Measurements from ENCODE around the gene IGSF3.
"Not testable (repeated sequence)": the region's sequence is repeated elsewhere in the genome, so short reads cannot be mapped to it uniquely, and the experiment has no call there.

The IGSF3 gene

DNA sequence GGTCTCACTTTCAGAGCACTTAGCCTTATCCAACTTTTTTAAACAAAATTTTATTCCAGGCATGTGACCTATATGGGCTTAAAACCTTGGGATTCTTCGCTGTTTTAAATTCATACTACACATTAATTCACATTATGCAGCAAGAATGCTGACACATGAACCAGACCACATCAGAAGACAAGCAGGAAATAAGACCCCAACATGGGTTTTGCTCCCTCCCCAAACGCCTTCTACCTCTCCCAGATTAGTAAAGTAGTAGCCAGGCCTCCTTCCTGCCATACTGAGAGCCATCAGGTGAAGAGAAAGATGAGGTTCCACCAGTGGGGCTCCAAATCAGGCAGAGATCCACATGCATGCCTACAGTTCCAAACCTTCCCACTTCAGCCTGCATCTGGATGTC is 3.7 kb downstream of the IGSF3 start:
- no peak for DNase-seq (ENCODE audit: low read depth)

DNA sequence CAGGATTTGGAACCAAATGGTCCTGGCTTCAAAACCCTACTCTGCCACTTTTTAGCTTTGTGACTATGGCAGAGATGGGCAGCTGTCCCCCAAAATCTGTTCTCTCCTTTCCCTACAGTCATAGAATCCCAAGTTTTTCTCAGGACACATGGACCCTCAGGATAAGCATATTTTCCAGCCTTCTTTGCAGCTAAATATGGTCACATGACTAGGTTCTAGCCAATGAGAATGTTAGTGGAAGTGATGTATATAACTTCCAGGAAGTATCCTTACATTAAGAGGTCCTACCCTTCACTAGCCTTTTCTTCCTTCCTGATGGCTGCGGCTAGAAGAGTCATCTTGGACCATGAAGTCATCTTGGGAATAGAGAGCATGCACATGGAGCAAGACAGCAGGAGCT is 5.9 kb downstream of the IGSF3 start:
- no peak for DNase-seq (ENCODE audit: low read depth)

DNA sequence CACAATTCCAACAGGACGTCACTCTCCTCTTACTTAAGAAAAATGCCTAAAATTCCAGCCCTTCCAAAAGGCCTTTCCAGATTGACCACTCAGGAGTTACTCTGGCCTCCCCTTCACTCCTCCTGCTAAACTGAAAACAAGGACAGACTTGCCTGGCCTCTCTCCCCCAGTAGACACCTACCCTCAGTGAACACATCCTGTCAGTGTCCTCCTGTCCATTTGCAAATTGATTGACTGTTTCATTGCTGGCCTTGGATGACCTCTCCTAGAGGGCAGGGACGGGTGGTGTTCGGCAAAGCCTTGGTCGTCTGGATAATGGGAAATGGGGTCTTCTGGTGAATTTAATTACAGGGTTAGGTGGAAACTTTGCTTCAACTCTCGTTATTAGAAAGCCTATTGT is 8.9 kb downstream of the IGSF3 start:
- DNase-seq (ENCODE audit: low read depth) = not testable (repeated sequence)

DNA sequence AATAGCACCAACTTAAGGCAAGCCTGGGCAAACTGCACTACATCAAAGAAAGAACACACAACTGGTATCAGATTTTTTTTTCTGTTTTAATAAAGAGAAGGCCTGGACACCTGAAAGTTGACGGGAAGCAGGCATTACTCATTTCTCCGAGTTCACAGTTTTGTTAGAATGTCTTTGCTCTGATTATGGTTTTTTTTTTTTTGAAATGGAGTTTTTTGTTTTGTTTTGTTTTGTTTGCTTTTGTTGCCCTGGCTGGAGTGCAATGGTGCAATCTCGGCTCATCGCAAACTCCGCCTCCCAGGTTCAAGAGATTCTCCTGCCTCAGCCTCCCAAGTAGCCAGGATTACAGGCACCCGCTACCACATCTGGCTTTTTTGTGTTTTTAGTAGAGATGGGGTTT is 9.7 kb downstream of the IGSF3 start:
- DNase-seq (ENCODE audit: low read depth) = not testable (repeated sequence)

DNA sequence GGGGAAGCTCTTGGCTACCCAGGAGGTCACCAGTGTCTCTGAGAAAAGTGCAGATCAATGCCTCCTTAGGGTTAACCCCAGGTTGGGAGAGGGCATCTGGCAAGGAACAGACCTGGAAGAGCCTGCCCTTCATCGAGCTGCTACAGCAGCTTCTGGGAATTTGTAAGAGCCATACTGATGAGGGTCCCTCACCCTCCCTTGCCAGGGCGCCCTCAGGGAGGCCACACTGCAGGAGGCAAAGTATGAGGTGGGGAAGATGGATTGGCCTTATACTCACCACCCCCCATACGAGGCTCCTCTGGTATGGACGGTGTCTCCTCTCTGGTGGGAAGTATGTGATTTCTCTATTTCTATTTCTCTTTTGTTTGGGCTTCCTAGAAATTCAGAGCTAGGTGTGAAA is 13.2 kb downstream of the IGSF3 start:
- no peak for DNase-seq (ENCODE audit: low read depth)

DNA sequence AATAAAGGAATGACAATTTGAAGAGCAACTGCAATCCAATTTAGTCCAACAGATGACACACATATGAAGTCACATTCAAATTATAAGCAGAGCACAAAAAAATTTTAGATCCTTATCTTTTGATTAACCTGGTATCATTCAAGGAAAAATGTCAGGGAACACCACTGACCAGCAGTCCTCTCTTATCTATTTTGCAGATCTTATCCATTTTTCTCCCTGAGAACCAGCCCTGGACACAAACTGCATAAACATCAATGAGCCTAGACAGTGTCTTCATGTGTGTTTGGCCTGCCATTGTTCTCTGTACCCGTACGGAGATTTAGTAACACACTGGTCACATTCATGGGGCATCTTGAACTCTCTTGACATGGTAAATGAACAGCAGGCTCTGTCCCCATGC is 14.9 kb downstream of the IGSF3 start:
- not testable (repeated sequence) for DNase-seq (ENCODE audit: low read depth)

DNA sequence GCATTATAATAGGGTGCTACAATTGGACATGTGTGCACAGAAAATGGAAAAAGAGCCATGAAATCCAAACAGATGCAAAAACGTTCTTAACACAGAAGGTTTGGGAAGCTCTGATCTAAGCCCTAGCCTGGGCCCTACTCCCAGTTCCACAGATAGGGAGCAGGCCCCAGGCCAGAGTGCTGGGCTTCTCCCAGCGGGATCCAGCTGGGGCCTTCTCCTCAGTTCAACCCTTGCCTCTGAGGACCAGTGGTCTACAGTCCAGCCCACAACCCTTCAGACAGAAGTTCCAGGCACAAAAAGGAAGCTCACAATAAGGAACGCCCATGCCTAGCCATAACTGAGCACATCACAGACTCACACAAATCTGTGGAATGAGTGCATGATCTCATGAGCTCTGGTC is 16.8 kb downstream of the IGSF3 start:
- not testable (repeated sequence) for DNase-seq (ENCODE audit: low read depth)

DNA sequence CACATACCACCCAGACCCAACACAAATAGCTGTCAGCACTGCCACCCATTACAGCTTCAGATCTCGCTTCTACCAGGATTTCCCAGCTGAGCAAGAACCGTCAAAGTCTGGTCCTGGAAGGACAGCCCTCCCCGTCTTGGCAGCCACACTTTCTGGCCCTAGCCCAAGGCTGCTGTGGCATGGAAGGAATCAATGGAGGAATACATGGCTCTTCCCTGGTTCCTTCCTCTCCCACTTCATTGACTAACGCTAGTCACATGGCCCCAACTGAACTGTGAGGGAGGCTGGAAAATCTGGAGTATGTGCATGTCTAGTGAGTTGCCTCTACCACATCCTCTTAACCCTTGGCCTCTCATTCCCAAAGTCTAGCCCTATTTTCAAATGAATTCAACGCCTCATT is 18.5 kb downstream of the IGSF3 start:
- DNase-seq (ENCODE audit: low read depth) = not testable (repeated sequence)

DNA sequence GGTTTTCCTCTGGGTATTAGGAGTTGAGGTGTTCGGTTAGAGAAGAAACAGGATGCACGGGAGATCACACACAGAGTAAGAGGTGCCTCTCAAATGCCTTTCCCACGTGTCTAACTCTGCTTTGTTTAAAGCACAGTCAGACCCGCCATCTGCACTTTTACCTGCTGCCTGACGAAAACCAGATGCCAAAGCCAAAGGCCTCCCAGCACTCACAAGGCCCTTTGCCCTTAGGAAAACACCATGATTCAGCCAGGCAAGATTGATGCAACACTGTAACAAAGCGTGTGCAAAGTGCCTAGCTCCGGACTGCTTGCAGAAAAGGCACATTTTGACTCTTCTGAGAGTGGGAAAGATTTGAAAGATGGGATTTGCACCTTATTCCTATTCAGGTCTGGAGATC is 19.2 kb downstream of the IGSF3 start:
- not testable (repeated sequence) for DNase-seq (ENCODE audit: low read depth)

DNA sequence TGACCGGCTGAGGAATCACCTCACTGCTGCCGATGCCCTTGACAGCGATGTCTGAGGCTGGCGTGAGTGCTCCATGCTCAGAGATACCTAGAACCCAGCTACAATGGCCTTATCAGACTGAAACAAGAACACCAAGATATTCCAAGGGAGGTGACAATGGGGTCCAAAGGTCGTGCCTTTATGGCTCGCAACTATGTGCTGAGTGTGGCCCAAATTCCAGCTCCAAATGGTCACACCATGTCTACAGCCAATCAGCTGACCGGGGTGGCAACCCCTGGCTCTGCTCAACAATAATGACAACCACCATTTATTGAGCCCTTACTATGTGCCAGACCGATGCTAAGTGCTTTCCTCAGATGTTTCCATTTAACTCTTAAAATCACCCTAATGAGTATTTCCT is 20.3 kb downstream of the IGSF3 start:
- not testable (repeated sequence) for DNase-seq (ENCODE audit: low read depth)

DNA sequence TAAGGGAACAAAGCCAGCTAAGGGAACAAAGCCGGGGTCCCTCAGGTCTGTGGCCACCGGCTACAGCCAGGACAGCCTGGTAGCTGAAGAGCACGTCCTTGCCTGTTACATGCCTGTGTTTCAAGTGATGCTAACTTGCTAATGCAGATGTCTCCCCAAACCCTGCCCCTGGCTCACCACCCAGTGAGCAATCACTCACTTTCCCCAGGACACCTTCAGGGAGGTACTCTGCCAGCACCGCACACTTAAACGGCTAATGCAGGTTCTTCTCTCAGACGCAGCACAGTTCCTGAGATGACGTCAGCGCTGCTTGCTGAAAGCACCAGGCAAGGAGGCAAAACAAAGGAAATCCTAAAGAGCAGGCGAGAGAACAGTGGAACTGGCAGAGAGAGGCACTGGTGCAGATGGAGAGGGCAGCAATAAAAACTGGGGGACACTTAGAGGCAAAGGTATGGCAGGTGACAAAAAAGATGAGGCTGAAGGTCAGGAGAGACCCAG is 20.8 kb downstream of the IGSF3 start:
- not testable (repeated sequence) for DNase-seq (ENCODE audit: low read depth)

DNA sequence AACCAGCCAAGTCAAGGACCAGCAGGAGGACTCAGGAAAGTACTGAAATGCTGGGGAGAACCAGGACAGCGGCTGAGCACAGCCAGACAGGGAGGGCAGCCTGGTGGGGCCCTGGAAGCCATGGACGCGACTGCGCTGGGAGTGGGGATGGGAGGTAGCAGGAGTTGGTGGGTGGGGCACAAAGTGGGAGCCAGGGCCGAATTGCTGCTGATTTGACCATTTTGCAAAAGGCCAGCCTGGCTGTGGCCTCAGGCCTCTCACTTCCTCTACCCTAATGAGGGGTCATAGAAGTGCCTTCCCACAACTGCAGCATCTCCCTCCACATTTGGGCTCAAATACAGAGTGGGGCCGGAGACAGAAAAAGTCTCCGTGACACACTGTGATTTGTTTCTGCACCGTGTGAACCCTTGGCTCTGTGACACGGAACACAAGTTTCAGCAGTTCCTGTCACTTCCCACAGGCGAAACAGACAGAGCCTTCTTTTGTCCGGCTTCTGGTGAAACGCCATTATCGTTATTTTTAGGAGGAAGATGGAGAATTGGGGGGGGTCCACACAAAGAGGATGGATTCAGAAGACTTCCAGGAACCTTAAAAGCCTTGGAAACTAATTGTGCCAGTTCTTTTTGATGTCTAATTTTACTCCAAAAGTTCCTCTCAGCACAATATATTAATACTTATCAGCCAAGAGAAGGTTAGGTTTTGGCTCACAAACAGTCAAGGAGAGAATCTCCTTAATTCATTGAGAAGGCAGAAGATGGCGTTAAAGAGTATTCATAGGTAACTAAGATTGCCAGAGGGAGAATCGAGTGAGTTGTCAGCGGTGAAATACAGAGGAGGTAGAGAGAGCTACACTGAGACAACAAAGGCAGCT is 21.5 kb downstream of the IGSF3 start:
- not testable (repeated sequence) for DNase-seq (ENCODE audit: low read depth)

DNA sequence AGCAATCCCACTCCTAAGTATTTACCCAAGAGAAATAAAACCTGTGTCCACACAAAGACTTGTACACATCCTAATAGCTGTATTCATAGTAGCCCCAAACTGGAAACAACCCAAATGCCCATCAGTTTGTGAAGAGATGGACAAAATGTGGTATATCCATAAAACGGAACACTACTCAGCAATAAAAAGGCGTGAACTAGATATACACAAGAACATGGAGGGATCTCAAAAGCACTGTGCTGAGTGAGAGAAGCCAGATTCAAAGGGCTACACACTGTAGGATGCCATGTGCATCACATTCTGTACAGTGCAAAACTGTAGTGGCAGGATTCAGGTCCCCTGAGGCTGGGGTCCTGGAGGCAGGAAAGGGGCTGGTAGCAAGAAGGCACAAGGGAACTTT is 22.5 kb downstream of the IGSF3 start:
- not testable (repeated sequence) for DNase-seq (ENCODE audit: low read depth)

DNA sequence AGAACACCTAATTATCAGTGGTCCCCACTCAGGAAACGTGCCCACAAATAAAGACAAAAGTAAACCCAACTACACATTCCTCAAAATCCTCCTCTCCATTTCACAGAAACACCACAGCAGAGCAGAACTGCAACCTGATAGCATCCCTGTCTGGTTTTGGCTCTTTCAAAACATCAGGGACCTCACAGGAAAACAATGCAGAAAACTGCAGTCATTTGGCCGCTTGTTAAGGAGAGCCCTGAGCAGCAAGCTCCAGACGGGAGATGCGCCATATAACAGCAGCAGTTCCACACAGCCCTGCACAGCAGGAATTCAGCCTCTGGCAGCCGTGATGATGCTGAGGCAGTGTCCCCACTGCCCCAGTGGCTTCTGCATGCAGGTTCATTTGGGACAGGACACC is 23.4 kb downstream of the IGSF3 start:
- not testable (repeated sequence) for DNase-seq (ENCODE audit: low read depth)

DNA sequence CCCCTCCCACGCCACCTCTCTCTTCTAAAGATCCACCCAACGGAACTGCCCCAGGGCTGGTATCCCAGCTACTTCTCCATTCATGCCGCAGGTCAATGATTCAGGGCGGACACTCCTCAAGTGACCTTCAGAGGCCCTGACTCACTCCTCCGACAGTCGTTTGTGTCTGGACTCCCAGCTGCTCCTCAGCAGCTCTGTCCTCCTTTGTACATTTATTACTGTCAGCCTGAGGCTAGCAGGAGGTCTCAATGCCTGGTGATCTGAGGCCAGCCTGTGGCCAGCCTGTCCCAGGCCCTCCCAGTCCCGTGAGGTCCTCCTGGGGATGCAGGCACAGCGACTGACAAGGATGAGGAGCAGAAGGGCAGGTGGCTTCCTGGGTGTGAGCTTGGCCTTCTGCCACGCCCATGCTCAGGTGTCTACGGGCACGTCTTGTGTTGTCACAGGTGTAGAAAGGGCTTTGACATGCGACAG is 24.2 kb downstream of the IGSF3 start:
- not testable (repeated sequence) for DNase-seq (ENCODE audit: low read depth)

DNA sequence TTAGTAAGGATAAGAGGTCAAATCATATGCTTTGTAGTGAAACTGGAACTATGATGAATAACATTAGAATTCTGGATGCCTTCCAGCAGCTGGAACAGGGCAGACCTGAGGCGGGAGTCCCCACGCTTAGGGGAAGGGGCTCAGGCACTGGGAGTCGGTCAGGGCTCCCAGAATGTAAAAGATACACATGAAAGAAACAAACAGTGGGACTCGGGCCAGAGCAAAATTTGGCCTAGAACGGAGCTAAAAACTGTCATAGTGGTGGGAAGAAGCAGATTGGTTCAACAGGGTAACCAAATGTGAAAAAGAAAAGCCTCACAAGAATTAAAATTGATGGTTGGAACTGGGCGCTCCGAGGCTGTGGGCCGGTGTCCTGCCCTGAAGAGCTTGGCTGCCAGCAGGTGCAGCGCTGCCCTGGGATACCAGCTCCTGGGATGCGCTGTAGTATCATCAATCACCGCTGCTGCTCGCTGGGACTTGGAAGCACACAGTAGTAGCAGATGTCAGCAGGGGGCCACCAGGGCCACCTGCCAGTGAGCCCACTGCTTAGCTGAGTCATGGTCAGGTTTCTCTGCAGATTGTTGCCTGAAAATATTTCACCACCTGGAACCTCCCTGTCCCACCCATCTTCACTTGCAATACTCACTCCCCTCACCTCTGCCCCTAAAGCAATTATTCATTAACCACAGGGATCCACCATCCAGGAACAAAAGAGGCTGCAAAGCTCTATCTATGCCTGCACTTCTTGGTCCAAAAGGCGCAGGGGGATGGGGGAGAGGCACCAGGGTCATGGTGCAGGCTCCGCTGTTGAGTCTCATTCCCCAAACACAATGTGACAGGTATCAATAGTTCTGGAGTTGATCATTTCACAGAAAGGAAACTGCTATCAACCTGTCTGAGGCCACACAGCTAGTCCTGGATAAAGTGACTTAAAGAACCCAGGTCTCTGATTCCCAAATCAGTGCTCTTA is 24.9 kb downstream of the IGSF3 start:
- DNase-seq (ENCODE audit: low read depth) = not testable (repeated sequence)

DNA sequence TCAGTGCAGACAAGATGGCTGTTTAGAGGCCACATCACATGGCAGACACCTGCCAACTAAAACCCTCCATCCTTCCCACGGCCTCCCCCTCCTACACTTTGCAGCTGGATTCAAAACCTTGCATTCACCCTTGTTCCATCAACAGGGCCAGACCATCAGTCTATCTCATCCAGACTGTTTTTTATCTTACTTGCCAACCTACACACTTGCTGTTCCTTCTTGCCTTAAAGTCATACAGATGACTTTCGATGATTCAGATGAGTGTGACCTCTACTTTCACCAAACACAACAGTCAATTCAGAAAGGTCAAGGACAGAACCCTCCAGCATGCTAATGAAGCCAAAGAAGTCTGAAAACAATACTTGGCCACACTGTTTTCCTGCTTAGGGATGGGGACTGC is 29.9 kb downstream of the IGSF3 start:
- not testable (repeated sequence) for DNase-seq (ENCODE audit: low read depth)

DNA sequence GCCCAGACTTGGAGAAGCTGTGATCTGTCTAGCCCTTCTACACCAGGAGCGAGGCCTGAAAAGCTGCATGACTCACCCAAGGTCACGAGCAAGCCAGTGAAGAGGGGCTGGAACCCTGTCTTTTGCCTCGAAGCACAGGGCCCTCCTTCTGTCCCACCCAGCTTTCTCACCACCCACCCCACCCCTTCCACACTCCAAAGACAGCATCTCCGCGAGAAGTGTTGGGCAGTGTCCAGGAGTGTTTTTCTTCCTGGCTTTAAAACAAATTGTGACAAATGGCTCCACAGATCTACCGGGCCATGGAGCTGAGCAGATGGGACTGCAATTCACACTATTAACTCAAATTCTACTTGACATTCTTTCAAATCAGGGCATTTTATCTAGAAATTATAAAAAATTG is 30.9 kb downstream of the IGSF3 start:
- not testable (repeated sequence) for DNase-seq (ENCODE audit: low read depth)

DNA sequence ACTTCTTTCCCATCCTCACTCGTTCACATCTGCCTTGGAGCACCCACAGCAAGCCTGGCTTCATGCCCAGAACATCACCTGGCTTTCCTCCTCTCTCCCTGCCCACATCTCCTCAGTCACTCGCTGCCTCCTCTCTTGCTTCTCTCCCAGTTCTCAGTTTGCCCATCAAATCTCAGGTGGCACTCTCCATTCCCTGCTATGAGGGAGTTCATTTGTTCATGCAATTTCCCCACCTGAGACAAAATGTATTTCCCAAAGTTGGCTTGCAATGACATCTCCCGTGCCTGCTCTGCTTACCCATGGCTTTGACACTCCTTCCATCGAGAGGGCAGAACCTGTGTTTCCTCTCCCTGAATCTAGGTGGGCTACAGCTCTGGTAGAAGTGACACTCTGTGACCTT is 33.1 kb downstream of the IGSF3 start:
- DNase-seq (ENCODE audit: low read depth) = not testable (repeated sequence)

DNA sequence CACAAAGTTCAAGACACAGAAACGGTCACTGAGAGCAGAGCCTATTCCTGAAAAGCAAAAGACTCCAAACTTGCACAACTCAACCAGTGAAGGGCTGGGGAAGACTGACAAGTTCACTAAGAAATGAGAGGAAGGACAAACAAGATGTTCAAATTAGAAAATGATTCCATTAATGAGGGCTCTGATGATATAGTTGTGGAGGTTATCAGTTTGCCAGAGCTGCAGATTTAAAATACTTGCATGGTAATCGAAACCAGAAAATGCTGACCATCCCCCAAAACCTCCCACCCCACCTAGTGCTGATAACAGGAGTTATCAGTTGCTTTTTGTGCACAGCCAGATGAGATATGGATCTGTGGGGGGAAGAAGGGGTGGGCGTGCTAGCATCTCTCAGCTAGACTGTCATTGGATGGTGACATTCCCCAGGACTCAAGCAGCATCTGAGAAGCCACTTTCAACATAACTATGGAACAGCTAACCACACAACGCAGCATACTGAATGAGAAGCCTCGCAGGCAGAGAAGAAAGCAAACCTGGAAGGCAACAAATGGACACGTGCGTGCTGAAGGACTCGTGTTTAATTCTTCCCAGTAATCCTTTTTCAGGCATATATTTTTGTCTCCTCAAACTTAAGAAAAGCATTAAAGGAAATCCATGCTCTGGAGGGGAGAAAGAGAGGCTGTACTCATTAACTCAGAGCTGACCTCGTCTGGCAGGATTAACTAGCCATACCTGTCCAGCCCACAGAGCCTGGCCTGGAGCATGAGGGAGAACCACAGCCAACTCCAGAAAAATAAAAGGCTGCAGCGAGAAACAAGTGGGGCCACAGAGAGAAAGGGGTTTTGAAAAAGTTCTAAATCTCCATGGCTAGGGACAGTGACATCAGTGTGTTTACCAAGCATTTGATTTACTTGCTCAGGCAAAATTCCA is 35.3 kb downstream of the IGSF3 start:
- DNase-seq (ENCODE audit: low read depth) = not testable (repeated sequence)

DNA sequence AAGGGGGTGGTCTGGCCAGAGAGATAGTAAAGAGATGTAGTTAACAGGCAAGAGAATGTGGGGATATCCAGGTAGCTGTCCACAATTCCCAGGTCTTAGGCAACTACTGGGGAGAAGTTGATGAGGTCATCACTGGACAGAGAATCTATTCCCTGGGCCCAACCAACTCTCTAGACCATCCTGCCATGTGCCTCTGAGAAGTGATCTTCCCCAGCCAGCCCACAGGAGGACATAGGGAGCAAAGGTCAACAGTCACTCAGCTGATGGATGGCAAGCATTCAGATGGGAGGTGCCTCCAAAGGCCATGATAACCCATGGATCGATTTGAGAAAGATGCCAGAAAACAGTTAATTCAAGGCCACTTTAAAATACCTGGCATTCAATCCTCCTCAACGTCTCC is 36.0 kb downstream of the IGSF3 start:
- not testable (repeated sequence) for DNase-seq (ENCODE audit: low read depth)
